SH-SY5Y (cell line): ENCODE measurements around the gene PTPRD.

ENCODE experiments used
- GATA2 ChIP-seq: IDR thresholded peaks from 2 replicates; pipeline ENCODE4 v1.6.1; 2011; ENCODE audit warnings: mild to moderate bottlenecking, low read depth, low read length
- GATA3 ChIP-seq: IDR thresholded peaks from 2 replicates; pipeline ENCODE4 v1.6.1; 2011; ENCODE audit warnings: low read depth, mild to moderate bottlenecking, low read length, moderate library complexity

DNA sequence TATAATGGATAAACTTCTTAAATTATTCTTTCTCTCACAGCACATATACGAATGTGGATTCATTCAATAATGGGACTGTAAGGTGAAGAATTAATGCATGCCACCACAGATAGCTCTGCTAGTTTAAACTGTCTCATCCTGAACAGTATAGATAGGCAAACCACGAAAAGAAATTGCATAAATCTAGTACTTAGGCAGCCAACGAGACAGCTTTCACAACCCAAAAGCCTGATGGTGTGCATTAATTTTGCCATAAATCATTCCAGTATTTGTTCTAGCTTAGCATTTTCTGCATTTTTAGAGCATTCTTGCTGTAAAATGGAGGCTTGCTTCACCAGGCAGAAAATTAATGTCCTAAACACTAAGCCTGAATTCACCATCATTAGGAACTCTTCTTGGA lies 1979.0 kb downstream of the PTPRD start:
- TF ChIP-seq GATA2 (no peak), GATA3 (no peak)
